AG04449 (cell line): ENCODE measurements around the gene PRICKLE2.

Source experiments
- CTCF ChIA-PET: fragments of 350-600 bp; formaldehyde crosslinking; extraction: SDS; loops from one replicate; lab custom pipeline; 2021; ENCODE audit warnings: antibody characterized with exemption; lab: Yijun Ruan, JAX
- POLR2A ChIA-PET: fragments of 400-600, 350-600 bp; formaldehyde crosslinking; extraction: SDS; loops from one replicate; lab custom pipeline; 2020; ENCODE audit warnings: antibody characterized with exemption, inconsistent platforms; lab: Yijun Ruan, JAX
- DNase-seq: peaks from one replicate; pipeline ENCODE4 v3.0.0-alpha.2; 2010; ENCODE audit warnings: low read depth, low spot score
- H3K4me3 ChIP-seq: 2 replicates; pipeline ENCODE4 v1.5.1; 2011; ENCODE audit warnings: low read depth, mild to moderate bottlenecking, control low read depth, low read length
- TF ChIP-seq, protein P1 (sequence below): IDR thresholded peaks from one replicate; pipeline ENCODE4 v1.5.1; 2011; ENCODE audit warnings: mild to moderate bottlenecking, moderate library complexity, low read length, control low read depth, inconsistent platforms; ENCODE audit not compliant: insufficient read depth; ENCODE audit errors: missing control alignments

PRICKLE2 gene, protein sequence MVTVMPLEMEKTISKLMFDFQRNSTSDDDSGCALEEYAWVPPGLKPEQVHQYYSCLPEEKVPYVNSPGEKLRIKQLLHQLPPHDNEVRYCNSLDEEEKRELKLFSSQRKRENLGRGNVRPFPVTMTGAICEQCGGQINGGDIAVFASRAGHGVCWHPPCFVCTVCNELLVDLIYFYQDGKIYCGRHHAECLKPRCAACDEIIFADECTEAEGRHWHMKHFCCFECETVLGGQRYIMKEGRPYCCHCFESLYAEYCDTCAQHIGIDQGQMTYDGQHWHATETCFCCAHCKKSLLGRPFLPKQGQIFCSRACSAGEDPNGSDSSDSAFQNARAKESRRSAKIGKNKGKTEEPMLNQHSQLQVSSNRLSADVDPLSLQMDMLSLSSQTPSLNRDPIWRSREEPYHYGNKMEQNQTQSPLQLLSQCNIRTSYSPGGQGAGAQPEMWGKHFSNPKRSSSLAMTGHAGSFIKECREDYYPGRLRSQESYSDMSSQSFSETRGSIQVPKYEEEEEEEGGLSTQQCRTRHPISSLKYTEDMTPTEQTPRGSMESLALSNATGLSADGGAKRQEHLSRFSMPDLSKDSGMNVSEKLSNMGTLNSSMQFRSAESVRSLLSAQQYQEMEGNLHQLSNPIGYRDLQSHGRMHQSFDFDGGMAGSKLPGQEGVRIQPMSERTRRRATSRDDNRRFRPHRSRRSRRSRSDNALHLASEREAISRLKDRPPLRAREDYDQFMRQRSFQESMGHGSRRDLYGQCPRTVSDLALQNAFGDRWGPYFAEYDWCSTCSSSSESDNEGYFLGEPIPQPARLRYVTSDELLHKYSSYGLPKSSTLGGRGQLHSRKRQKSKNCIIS

DNA sequence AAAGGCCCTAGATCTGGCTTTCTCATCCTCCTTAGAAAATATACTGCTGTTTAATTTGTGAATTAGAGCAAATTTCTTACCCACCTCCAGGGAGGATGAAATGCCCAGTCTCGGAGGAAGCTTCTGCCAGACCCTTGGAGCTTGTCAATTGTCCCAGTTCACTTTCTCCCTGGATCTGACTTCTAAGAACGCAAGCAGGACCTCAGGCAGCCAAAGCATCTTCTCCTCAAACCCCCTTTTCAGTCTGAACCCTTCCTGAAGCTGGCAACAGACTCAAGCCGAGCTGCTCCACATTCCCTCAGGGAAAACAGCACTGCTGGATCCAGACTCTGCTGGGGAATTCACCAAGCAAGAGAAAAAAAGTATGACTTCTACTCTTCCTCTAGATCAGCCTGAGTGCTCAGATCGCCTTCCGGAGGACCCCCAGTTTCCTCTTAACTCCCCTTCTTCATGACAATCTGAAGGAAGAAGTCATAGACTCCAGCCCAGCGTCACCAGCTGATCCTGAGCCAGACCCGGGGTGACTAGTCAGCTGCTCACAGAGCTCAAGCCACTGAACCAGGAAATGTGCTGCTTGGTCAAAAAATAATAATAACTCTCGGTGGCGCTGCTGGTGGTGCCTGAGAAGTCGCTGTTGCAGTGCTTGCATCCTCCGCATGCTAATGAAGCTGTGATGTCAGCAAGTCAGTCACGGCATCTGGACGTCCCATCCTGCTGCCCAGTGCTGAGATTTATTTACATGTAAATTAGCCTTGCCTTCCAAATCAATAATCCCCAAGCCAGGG is at the start of gene PRICKLE2:
Gene PRICKLE2, minus strand, starts transcription at position 641 of the 785 bp plus-strand sequence. CDS start 26,539 bp downstream, outside the sequence.
- ChIA-PET POLR2A (interaction anchor here (0.8 to 1.6 kb wide), 2 partner anchors 38 to 145 kb away, joined by 4 to 5 read pairs; no protein-coding TSS in a partner anchor), CTCF (interaction anchor here (1.0 to 8.2 kb wide), 12 partner anchors 10 to 259 kb away, joined by 3 to 43 read pairs (median 4); partner anchors contain the start of gene PSMD6)
- H3K4me3 ChIP-seq: peak within 1 kb of the TSS; percentile 52
- DNase-seq: peak; percentile 69
- TF ChIP-seq, protein P1, sequence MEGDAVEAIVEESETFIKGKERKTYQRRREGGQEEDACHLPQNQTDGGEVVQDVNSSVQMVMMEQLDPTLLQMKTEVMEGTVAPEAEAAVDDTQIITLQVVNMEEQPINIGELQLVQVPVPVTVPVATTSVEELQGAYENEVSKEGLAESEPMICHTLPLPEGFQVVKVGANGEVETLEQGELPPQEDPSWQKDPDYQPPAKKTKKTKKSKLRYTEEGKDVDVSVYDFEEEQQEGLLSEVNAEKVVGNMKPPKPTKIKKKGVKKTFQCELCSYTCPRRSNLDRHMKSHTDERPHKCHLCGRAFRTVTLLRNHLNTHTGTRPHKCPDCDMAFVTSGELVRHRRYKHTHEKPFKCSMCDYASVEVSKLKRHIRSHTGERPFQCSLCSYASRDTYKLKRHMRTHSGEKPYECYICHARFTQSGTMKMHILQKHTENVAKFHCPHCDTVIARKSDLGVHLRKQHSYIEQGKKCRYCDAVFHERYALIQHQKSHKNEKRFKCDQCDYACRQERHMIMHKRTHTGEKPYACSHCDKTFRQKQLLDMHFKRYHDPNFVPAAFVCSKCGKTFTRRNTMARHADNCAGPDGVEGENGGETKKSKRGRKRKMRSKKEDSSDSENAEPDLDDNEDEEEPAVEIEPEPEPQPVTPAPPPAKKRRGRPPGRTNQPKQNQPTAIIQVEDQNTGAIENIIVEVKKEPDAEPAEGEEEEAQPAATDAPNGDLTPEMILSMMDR: peak; percentile 22

DNA sequence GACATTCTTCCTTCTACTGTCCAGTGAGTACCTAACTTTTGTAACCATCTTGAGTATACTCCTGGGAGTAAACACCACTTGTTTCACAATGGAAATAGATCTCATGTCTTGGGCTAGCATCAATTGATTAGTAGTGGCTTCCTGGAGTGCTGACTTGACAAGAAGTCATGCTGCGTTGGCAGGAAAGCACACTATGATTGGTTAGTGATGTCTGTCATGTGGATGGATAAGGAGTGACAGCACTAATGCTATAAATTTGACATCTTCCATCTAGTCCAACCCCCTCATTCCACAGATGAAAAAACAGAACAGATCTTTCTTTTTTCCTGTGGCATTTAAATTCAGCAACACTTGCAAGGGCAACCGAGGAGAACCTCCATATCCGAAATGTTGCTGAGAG is 47.6 kb upstream of the PRICKLE2 start:
- no peak overlapping the region for H3K4me3 ChIP-seq
- no peak for DNase-seq
- TF ChIP-seq, protein P1: no peak
- POLR2A ChIA-PET: no interaction called here
- CTCF ChIA-PET: interaction anchor here (0.7 kb wide), 1 partner anchor 222 kb away, joined by 3 read pairs; no protein-coding TSS in a partner anchor

DNA sequence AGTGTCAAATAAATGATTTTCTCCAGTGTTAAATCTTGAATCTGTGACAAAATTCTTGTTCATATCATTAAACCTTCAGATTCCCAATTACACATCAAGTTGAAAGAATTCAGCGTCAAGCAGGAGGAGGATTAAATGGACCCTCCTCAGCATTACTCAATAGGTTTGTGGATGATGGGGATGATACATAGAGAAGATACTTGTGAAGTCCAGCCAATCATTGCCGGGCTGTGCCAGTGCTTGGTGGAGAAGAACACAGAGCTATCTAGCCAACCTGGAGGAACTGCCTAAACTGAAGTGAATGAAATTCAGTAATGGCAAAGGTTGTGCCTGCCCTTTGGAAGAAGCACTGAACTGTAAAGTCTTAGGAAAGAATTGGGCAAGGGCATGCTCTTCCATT is 47.0 kb upstream of the PRICKLE2 start:
- TF ChIP-seq, protein P1: no peak
- ChIA-PET POLR2A (no interaction called here), CTCF (interaction anchor here (1.3 to 1.9 kb wide), 2 partner anchors 10 to 242 kb away, joined by 3 to 4 read pairs; no protein-coding TSS in a partner anchor)

DNA sequence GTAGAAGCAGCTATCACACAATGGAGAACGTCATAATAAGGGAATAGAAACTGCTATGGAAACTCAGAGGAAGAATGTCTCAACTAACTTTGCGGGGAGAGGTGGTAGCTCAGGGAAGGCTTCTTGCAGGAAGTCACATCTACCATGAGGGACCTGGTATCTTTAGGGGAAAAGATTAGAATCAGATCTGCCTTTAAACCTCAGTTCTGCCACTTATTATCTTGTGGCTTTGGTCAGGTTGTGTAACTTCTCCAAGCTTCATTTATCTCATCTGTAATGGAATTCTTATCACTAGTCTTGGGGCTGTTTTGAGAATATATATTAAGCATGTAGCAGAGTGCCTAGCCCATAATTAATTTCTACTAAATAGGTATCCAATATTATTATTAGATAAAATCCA is 46.4 kb upstream of the PRICKLE2 start:
- no peak overlapping the region for H3K4me3 ChIP-seq
- ChIA-PET POLR2A (no interaction called here), CTCF (interaction anchor here (1.3 to 1.9 kb wide), 3 partner anchors 10 to 249 kb away, joined by 3 to 4 read pairs (median 3); no protein-coding TSS in a partner anchor)
- TF ChIP-seq, protein P1: no peak
- no peak for DNase-seq

More for the DNA sequence above, 47.0 kb upstream of the PRICKLE2 start:
- H3K4me3 ChIP-seq: no peak overlapping the region
- DNase-seq: no peak

DNA sequence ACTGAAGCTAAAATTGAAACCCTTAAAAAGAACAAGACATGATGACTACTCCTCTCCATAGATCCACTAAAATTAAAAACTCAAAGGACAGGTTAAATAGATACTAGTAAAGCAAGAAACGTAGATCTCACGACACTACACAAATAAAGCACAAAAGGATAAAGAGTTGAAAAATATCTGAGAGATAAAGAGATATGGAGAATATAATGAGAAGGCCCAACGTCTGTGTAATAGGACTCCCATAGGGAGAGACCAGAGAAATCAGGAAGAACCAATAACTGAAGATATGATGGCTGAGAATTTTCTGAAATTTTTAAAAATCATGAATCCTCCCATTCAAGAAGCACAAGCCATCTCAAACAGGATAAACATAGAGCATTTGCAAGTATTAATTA is 45.6 kb upstream of the PRICKLE2 start:
- H3K4me3 ChIP-seq: no peak overlapping the region
- ChIA-PET CTCF (interaction anchor here (1.3 to 1.9 kb wide), 3 partner anchors 10 to 248 kb away, joined by 3 to 6 read pairs (median 4); no protein-coding TSS in a partner anchor), POLR2A (no interaction called here)

More for the DNA sequence above, 45.6 kb upstream of the PRICKLE2 start:
- TF ChIP-seq, protein P1: no peak
- DNase-seq: no peak
